IPS DF 4.7 (cell line): Measurements from ENCODE around the gene ATAD5.
"Not testable (repeated sequence)": the region's sequence is repeated elsewhere in the genome, so short reads cannot be mapped to it uniquely, and the experiment has no call there.

Experiments
- DNase-seq: peaks from one replicate; pipeline ENCODE4 v3.0.0-alpha.2; 2013; ENCODE audit warnings: low spot score; ENCODE audit errors: extremely low read depth

ATAD5 gene

GRCh38 chr17:30915833-30916611, 84.3 kb downstream of the ATAD5 start:
- DNase-seq, result no peak

- no peak for DNase-seq
Measured at GRCh38 chr17:30917050-30917449, 85.3 kb downstream of the ATAD5 start.

GRCh38 chr17:30920282-30920681, 88.5 kb downstream of the ATAD5 start:
- DNase-seq, result no peak

DNA sequence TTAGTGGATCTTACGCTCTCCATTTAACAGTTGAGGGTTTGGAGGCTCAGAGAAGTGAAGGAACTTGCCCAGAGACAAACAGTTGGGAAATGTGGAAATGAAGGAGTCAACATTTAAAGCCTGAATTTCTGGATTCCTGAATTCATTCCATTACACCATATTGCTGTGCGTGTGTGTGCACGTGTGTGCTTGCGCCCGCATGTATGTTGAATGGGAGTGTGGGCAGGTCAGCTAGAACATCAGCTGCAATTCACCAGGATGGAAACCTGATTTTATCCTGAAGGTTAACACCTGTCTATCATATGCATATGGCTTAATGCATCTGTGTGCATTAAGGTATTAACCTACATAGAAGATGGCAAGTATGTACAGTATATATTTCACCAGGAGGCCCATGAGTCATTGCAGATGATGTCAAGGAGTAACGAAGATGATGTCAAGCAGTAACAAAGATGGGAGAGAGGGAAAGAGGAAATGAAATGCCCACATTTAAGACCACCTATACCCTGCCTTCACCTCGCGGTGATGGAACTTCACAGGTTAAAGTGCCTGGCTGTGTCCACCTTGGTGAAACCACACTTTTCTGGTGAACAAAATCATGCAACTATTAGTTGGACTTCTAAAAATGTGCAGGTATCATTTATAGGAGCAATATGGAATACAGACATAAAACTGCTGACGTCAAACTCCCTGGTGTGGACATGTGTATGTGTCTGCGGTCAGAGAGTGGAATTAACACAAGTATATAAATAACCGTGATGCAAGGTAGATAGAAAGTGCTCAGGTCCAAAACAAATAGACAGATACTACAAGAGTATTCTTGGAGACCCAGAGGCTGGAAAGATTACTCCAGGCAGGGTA, 89.1 kb downstream of the ATAD5 start:
- DNase-seq, result no peak

DNA sequence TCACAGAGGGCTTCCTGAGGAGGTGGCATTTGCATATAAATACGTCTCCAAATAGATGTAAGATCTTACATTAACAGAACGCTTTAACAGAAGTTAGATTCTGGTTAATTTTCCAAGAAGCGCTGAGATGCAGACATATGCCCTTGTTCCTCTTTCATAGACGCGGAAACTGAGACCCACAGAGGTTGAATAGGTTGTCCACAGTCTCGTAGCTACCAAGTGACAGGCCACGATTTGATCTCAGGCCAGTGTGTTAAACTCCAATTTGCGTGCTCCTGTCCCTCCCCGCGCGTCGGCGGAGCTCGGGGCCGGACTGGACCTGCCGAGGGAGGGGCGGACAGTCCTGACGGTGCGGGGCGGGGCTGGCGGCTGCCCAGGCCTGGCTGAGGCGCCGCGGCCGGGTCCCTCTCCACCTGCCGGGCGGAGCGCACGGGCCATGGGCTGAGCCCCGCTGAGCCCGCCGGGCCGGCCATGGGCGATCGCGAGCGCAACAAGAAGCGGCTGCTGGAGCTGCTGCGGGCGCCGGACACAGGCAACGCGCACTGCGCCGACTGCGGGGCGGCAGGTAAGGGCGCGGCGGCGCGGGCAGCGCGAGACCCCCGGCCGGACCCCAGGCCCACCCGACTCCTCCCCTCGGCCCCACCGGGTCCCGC, 89.9 kb downstream of the ATAD5 start, which contains the start of gene ADAP2:
Gene ADAP2 (plus strand): TSS at position 402 of the 653 bp plus-strand sequence. CDS start 70 bp downstream, at position 472.
- DNase-seq, result no peak

- no peak for DNase-seq
Measured at GRCh38 chr17:30922235-30923030, 90.7 kb downstream of the ATAD5 start.

DNA sequence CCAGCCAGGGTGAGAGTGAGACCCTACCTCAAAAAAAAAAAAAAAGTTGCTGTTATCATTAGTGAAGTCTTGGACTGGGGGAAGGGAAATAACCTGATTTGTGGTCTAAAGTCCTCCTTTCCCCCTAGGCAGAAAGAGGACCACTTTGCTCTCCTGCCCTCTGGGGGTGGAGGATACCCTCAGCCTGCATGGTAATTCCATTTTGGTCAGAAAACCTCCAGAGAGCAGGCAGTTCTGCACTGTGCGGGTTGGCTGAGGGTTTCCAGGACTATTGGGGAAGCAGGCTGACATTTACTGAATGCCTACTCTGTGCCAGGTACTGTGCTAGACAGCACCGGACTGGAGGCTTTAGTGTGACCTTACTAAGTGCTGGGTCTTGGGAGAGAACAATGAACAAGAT, 92.6 kb downstream of the ATAD5 start:
- DNase-seq, result no peak

DNA sequence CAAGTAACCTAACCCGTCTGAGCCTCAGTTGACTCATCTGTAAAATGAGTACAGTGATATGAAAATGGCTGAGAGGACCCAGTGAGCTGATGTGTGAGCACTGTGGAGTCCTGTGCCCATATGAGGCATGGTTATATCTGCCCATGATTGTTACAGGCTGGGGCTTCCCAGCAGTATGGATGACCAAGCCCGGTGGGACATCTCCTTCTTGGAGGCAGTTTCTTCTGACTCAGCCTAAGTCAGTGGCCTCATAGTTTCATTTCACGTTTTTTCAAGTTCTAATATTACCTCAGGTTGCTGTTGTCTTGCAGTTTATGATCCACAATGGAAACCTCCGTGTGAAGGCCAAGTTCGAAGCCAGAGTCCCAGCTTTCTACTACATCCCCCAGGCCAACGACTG, 94.8 kb downstream of the ATAD5 start:
- DNase-seq, result no peak

DNA sequence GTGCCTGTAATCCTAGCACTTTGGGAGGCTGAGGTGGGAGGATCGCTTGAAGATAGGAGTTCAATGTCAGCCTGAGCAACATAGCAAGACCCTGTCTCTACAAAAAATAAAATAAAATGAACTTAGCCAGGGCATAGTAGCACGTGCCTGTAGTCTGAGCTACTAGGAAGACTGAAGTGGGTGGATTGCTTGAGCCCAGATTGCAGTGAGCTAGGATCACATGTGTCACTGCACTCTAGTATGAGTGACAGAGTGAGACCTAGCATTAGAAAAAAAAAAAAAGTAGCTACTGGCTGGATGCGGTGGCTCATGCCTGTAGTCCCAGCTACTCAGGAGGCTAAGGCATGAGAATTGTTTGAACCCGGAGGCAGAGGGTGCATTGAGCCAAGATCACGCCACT, 96.0 kb downstream of the ATAD5 start:
- DNase-seq, result no peak

GRCh38 chr17:30928584-30928983, 96.8 kb downstream of the ATAD5 start:
- DNase-seq, result no peak

DNA sequence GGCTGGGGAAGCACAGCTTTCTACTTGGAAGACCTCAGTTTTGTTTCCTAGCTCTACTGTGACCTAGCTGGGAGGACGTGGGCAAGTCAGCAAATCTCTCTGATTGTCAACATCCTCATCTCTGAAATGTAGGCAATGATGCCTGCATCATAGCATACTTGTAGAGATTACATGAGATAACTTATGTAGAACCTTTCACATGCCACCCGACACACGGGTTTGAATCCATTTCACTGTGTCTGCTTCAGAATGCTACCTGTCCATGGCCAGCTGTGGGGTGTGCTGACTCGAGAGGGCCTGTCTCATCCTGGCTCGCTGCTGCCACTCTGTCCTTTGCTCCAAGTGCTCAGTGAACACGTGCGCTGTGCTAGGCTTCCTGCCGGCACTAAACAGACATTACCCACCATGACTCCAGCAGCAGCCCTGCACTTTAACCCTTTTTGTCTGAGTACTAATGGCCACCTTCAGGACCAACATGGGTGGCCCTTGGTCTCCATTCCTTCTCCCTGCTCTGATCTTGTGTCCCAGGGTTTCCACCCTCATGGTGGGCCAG, 97.4 kb downstream of the ATAD5 start:
- no peak for DNase-seq

DNA sequence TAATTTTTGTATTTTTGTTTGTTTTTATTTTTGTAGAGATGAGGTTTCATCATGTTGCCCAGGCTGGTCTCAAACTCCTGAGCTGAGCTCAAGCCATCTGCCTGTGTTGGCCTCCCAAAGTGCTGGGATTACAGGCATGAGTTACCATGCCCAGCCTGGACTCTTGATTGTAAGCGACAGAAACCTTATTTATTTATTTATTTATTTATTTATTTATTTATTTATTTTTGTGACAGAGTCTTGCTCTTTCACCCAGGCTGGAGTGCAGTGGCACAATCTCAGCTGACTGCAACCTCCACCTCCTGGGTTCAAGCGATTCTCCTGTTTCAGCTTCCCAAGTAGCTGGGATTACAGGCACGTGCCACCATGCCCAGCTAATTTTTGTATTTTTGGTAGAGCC, 98.1 kb downstream of the ATAD5 start:
- not testable (repeated sequence) for DNase-seq

- DNase-seq, result no peak
Measured at GRCh38 chr17:30930495-30930894, 98.7 kb downstream of the ATAD5 start.

DNA sequence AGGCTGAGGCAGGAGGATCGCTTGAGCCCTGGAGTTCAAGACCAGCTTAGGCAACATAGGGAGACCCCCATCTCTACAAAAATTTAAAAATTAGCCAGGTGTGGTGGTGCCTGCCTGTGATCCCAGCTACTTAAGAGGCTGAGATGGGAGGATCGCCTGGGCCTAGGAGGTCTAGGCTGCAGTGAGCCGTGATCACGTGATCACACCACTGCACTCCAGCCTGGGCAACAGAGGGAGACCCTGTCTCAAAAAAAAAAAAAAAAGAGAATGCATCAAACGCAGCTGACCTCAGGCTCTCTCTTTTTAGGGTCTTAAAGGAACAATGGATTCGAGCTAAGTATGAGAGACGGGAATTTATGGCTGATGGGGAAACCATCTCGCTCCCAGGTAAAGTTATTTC, 99.8 kb downstream of the ATAD5 start:
- DNase-seq, result not testable (repeated sequence)

DNA sequence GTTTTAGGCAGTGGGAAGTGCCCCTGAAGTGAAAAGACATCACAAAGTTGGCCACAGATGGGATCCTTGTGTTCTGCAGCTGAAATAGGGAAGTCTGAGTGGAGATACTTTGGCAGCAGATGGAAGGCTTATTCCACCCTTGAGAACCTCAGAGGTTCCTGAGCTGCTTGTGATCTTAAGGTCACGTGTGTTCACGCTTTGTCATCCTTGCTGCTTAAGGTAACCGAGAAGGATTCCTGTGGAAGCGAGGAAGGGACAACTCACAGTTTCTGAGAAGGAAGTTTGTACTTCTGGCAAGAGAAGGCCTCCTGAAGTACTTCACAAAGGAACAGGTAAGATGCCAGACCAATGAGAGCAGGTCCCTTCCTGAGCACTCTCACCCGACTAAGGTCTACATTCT, 102.2 kb downstream of the ATAD5 start:
- no peak for DNase-seq

GRCh38 chr17:30939051-30939689, 107.4 kb downstream of the ATAD5 start:
- DNase-seq, result no peak

DNA sequence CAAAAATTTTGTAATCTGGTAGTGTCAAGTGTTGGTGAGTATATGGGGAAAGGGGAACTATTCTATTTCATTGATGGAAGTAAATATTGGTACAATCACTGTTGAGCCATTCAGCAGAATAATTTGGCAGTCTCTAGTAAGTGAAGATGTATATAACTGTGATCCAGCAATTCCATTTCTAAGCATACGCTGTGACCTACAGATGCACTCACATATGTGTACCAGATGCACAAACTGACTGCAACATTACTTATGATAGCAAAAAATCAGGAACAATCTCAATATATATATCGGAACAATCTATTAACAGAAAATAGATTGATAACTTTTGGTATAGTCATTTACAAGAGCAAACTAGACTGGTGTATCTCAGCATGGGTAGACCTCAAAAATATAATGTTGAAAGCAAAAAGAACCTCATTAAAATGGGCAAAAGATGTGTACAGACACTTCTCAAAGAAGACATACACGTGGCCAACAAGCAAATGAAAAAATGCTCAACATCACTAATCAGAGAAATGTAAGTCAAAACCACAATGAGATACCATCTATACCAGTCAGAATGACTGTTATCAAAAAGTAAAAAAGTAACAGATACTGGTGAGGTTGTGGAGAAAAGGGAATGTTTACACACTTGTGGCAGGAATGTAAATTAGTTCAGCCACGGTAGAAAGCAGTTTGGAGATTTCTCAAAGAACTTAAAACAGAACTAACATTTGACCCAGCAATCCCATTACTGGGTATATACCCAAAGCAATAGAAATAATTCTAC, 110.7 kb downstream of the ATAD5 start:
- DNase-seq, result no peak
